DOHH2 (cell line): ENCODE data around the gene SPATA24.

Experiments used
- H3F3A ChIP-seq: fragments of 200-600 bp; sonication (generic), shearing (Covaris generic); 2 replicates; pipeline ENCODE4 v1.6.0; 2016; ENCODE audit warnings: antibody characterized with exemption, mild to moderate bottlenecking; ENCODE audit not compliant: control insufficient read depth, insufficient read depth
- H3K27ac ChIP-seq: fragments of 200-600 bp; sonication (generic); 2 replicates; pipeline ENCODE4 v1.5.1; 2014; ENCODE audit warnings: low read depth, mild to moderate bottlenecking, low read length, moderate library complexity
- H3K27me3 ChIP-seq: fragments of 200-600 bp; sonication (generic); 2 replicates; pipeline ENCODE4 v1.6.1; 2014; ENCODE audit warnings: mild to moderate bottlenecking, low read length, mixed read lengths; ENCODE audit not compliant: control insufficient read depth
- H3K36me3 ChIP-seq: fragments of 200-600 bp; sonication (generic); 2 replicates; pipeline ENCODE4 v1.6.1; 2014; ENCODE audit warnings: mild to moderate bottlenecking, low read length, moderate library complexity, mixed read lengths; ENCODE audit not compliant: control insufficient read depth
- H3K4me1 ChIP-seq: fragments of 200-600 bp; sonication (generic); 2 replicates; pipeline ENCODE4 v1.6.1; 2014; ENCODE audit warnings: mild to moderate bottlenecking, low read length, mixed read lengths; ENCODE audit not compliant: control insufficient read depth
- H3K4me2 ChIP-seq: fragments of 200-600 bp; sonication (generic); 2 replicates; pipeline ENCODE4 v1.6.0; 2014; ENCODE audit warnings: mild to moderate bottlenecking, low read length, moderate library complexity
- H3K4me3 ChIP-seq: fragments of 200-600 bp; sonication (generic); 2 replicates; pipeline ENCODE4 v1.5.1; 2014; ENCODE audit warnings: mild to moderate bottlenecking, low read length, mixed read lengths
- H3K79me2 ChIP-seq: fragments of 200-600 bp; sonication (generic); 2 replicates; pipeline ENCODE4 v1.6.1; 2014; ENCODE audit warnings: mild to moderate bottlenecking, low read length, mixed read lengths; ENCODE audit not compliant: control insufficient read depth
- H3K9me2 ChIP-seq: fragments of 200-600 bp; sonication (generic); replicated peaks from 2 replicates; pipeline ENCODE4 v1.6.1; 2014; ENCODE audit warnings: mild to moderate bottlenecking, low read length, mixed read lengths; ENCODE audit not compliant: control insufficient read depth
- H3K9me3 ChIP-seq: fragments of 200-600 bp; sonication (generic); 2 replicates; pipeline ENCODE4 v1.6.1; 2014; ENCODE audit warnings: antibody characterized with exemption, low read length, mixed read lengths; ENCODE audit not compliant: control insufficient read depth, insufficient read depth
- H4K20me1 ChIP-seq: fragments of 200-600 bp; sonication (generic); 2 replicates; pipeline ENCODE4 v1.6.0; 2014; ENCODE audit warnings: low read depth, mild to moderate bottlenecking, antibody characterized with exemption, low read length, moderate library complexity; ENCODE audit not compliant: control insufficient read depth, insufficient read depth
- EZH2phosphoT487 ChIP-seq: fragments of 200-600 bp; sonication (generic); IDR thresholded peaks from 2 replicates; pipeline ENCODE4 v1.6.1; 2017; ENCODE audit warnings: borderline replicate concordance, mild to moderate bottlenecking, antibody characterized with exemption, low read length, moderate library complexity, mixed read lengths
- TF ChIP-seq, protein P1 (sequence below): fragments of 200-600 bp; sonication (generic); IDR thresholded peaks from one replicate; pipeline ENCODE4 v1.5.1; 2014; ENCODE audit warnings: antibody characterized with exemption, mild to moderate bottlenecking, low read depth, low read length; ENCODE audit not compliant: poor library complexity, severe bottlenecking

Gene SPATA24

DNA sequence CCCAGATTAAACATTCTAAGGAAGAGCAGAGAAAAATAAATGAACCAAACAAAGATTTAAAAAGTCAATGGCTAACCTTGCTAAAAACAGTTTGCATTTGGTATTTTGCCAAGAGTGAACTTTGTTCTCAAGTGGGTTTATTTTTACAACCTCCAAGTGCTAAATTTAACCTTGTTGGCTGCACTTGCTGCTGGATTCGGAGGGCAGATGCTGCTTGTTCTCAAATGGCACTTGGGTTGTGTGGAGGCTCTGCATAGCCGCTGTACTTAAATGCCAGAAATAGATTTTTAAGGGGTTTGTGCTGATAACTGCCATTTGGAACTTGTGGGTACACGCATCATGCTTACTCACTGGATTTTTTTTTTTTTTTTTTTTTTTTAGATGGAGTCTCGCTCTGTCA lies 13.3 kb upstream of the SPATA24 start:
- Histone ChIP-seq H3K4me1 (no peaks in the 10 kb centered on the region), H3K36me3 (no peaks in the 10 kb centered on the region), H4K20me1 (no peaks in the 10 kb centered on the region), H3K27me3 (no peaks in the 10 kb centered on the region), H3K4me3 (no peak overlapping the region), H3K27ac (no peak overlapping the region), H3K9me2 (no peaks in the 10 kb centered on the region), H3K9me3 (no peaks in the 10 kb centered on the region), H3F3A (no peaks in the 10 kb centered on the region), H3K4me2 (no peak overlapping the region), H3K79me2 (no peaks in the 10 kb centered on the region)
- TF ChIP-seq EZH2phosphoT487, result no peak
- TF ChIP-seq, protein P1, sequence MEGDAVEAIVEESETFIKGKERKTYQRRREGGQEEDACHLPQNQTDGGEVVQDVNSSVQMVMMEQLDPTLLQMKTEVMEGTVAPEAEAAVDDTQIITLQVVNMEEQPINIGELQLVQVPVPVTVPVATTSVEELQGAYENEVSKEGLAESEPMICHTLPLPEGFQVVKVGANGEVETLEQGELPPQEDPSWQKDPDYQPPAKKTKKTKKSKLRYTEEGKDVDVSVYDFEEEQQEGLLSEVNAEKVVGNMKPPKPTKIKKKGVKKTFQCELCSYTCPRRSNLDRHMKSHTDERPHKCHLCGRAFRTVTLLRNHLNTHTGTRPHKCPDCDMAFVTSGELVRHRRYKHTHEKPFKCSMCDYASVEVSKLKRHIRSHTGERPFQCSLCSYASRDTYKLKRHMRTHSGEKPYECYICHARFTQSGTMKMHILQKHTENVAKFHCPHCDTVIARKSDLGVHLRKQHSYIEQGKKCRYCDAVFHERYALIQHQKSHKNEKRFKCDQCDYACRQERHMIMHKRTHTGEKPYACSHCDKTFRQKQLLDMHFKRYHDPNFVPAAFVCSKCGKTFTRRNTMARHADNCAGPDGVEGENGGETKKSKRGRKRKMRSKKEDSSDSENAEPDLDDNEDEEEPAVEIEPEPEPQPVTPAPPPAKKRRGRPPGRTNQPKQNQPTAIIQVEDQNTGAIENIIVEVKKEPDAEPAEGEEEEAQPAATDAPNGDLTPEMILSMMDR, result no peak

- Histone ChIP-seq H4K20me1 (no peaks in the 10 kb centered on the region), H3K9me2 (no peaks in the 10 kb centered on the region), H3K9me3 (no peaks in the 10 kb centered on the region), H3K36me3 (no peaks in the 10 kb centered on the region), H3K79me2 (no peaks in the 10 kb centered on the region), H3F3A (no peaks in the 10 kb centered on the region), H3K4me1 (no peaks in the 10 kb centered on the region), H3K27me3 (no peaks in the 10 kb centered on the region), H3K4me3 (no peak overlapping the region), H3K27ac (no peak overlapping the region), H3K4me2 (no peak overlapping the region)
- TF ChIP-seq, protein P1, result no peak
- TF ChIP-seq EZH2phosphoT487, result no peak
Measured at GRCh38 chr5:139416651-139417050, 12.8 kb upstream of the SPATA24 start.

- Histone ChIP-seq H3K36me3 (no peaks in the 10 kb centered on the region), H3K79me2 (no peaks in the 10 kb centered on the region), H3K4me2 (no peak overlapping the region), H3K27me3 (no peaks in the 10 kb centered on the region), H3K9me3 (no peaks in the 10 kb centered on the region), H3K4me1 (no peaks in the 10 kb centered on the region), H3K9me2 (no peaks in the 10 kb centered on the region), H3K27ac (no peak overlapping the region), H4K20me1 (no peaks in the 10 kb centered on the region), H3K4me3 (no peak overlapping the region), H3F3A (no peaks in the 10 kb centered on the region)
- TF ChIP-seq, protein P1, result no peak
- no peak for TF ChIP-seq EZH2phosphoT487
Measured at GRCh38 chr5:139415869-139416268, 12.0 kb upstream of the SPATA24 start.
